ENCODE measurements around the gene MAML3.

The MAML3 gene

DNA sequence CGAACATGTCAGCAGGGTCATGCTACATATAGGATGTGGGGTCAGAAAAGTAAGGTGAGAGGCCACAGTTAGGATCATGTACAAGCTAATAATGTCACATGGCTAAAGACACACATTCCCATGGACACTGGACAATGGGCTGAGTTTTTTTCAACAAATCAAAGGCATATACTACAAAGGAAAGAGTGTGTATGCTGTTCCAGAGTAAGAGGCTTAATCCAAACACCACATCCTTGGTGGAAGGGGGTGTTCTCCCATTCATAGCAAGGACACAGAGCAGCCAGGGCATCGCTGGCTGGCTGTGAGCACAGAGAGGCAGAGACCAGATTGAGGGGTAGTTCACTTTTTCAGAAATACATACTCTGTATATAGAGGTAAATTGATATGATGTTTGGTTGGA, 356.7 kb downstream of the MAML3 start:
- no peak for DNase-seq

DNA sequence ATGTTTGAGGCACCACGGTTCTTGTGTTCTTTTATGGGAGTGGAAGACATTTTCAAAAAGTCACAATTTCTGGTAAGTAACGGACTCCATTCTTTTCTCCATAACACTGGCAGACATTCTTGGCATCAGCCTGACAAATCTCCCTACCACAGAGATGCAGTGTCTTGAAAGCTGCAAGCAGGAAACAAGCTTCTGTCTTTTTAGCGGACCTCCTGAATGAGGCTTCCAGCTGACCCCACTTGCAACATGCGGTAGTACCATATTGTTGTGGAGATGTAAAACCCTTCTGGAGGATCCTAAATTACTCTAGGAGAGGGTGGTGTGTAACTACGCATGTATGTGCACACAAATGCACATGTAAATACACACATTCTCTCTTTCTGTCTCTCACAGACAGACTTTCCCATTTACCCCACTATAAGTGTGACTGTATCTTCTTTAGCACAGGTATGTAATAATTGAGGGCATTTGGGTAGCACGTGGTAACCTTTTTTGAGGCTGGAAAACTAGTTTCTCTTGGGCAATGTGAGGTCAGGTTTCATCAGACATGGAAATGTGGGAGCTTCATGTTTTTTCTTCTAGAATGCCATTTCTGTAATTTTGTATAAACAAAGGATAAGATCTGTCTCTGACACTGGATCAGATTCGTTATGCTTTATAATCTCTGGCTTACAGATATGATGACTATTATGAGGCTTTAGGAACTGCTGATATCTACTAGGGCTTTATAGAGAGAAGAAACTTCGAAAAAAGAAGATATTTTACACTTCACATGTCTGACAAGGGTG, 358.3 kb downstream of the MAML3 start:
- DNase-seq, result no peak

DNA sequence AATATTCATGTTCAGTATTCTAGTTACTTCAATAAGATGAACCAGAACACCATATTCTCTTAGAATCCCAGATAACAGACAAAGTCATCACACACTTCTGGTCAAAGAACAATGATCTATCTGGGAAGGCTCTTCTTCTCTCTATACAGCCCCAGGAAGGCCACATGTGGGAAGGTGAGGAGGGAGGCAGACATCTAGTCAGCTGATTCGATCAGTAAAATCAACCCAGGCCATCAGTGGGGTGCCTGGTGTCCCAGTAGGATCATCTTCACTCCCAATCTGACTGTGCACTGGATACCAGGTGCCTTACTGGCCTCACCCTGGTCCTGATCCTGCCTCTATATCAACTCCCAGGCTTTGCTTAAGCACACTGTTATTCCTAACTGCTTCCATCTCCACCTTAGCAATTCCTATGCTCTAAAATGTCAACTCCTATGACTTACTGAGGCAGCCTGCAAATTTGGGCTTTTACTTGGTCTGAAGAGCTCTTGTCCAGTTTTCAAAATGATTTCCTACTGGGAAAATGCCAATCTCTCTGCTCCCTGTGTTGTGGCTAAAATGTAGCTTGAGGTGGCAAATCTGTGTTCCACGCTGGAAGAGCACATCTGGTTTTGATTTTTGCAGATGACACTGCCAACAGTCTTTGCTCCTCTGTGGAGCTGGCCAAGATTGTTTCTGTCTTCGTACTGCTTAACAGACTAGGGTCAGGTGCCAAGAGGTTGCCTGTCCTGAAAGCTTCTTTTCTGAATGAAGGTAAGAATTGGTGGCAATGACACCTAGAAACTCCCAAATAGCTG, 359.6 kb downstream of the MAML3 start:
- no peak for DNase-seq

DNA sequence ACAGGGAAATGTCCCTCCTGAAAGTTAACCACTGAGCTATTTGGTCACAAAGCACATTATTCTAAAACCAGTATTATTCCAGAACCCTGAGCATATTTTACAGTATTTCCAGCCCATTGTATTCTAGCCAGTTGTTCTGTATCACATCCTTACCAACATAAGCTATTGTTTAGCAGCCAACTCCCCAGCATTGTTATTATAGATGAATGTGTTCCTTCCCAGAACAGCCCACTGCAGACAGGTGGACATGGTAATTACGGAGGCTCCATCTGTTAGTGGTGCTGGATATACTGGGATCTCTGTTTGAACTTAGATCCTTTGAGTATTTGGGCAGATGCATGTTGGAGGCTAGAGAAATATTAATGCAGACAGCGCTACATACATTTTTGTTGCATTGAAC, 362.3 kb downstream of the MAML3 start:
- DNase-seq, result peak; percentile 47

DNA sequence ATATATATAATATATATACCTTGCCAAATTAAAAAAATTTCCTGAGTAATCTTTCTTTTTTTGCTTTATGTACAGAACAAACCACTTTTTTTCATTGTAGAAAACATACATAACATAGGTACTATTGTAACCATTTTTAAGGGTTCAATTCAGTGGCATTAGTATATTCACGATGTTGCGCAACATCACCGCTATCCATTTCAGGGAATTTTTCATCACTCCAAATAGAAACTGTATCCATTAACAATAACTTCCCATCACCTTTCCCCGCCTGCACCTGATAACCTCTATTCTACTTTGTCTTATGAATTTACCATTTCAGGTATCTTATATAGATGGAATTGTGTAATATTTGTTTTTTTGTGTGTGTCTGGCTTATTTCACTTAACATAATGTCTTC, 363.7 kb downstream of the MAML3 start:
- no peak for DNase-seq

DNA sequence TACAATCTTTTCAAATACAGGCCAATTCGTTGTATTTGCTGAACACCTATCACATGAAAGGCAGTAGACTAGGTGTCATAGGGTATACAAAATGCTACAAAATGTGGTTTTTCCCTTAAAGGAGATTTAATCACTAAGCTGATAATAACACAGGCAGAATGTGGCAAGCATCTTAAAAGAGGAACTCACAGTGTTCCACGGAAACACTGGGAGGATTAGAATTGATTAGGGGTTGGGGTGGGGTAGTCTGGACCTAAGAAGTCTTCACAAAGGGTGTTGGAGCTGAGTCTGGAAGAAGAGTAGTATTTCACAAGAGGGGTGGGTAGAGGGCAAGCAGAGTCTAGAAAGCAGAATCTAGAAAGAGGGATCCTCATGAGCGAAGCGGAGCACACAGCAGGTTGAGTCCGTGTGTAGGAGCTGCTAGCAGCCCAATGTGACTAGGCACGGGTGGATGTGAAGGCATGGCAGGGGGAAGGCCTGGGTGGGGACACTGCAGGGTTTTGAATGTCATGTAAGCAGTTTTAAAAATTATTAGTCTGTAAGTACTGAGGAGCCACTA, 364.8 kb downstream of the MAML3 start:
- DNase-seq, result no peak

DNA sequence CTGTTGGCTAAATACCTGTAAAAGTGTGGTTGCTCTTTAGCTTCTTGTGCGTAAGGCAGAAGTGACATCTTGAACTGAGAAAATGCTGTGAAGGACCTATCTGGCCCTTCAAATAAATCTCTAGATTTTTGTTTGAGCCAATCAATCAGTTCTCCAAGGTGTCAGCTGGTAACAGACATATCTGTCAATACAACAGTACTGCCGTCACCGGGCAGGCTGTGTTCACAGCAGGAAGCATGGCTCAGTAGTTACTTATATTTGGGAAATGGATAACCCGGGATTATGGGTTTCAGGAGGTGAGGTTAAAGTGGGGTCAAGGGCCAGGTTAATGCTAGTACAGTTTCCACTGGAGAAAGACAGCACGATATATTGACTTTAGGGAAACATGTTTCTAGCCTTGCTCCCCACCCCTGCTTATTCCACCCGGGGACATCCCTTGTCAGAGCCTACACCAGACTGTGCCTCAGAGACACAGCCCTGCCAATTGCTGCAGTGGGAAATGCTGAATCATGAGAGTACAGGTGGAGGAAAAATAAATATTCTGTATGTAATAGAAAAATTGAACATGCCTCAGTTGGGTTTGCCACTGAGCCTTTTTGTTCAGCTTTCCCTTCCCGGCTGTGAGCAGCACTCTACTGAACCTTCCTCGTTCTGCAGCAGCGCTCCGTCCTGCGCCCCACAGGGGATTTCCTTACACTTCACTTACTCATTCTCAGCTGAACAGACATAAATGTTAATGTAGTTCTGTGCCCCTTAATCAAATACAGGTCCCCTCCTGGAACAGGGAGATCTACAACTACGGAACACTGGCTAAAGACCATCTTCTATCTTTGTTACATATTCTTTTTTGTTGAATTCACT, 367.3 kb downstream of the MAML3 start:
- no peak for DNase-seq

DNA sequence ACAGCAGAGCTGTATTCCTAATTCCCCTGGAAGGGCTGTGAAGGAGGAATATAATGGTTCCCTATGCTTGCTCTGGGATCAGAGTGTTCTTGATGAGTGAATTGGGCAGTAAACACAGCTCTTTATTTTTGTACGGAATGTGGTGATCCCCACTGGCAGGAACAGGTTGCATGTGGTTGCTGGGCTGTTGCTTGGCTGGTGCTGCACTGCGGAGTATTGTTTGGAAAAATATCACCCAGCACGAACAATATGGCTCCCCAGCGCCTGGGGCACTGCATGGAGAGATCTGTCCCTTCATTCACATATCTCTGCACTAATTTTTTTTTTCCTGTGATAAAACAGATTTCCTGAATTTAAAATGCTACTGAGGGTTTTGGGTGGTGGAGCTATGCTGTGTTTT, 368.6 kb downstream of the MAML3 start:
- no peak for DNase-seq

DNA sequence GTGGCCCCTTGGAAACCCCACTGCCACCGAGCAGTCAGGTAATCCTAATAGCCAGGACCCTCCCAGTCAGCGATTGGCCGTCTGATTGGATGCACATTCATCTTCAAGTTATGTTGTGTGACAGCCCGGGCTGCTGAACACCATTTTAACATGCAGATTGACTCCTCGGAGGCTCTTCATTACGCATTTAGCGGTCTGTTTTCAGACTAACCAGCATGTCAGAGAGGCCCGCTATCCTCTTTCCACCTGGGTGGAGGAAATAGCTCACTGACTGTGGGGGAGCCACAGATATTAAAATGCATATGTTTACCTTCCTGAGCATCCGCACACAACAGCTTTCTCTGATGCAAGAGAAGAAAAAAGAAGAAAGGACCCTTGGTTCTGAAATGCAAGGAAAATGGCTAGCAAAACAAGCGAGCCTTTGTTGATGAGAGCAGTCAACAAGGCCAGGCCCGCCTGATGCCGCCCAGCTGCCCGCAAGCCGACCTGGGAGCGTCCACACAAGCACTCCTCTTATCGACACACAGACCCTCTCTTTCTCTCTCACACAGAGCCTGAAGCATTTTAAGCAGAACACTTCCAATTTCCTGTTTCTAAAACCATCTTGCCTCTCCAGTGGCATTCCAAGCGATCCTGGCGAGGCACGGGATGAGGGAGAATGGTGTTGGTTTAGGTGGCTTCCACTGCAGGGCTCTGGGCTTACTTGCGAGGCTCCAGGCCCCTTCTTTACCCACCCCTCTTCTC, 370.1 kb downstream of the MAML3 start:
- DNase-seq, result no peak

DNA sequence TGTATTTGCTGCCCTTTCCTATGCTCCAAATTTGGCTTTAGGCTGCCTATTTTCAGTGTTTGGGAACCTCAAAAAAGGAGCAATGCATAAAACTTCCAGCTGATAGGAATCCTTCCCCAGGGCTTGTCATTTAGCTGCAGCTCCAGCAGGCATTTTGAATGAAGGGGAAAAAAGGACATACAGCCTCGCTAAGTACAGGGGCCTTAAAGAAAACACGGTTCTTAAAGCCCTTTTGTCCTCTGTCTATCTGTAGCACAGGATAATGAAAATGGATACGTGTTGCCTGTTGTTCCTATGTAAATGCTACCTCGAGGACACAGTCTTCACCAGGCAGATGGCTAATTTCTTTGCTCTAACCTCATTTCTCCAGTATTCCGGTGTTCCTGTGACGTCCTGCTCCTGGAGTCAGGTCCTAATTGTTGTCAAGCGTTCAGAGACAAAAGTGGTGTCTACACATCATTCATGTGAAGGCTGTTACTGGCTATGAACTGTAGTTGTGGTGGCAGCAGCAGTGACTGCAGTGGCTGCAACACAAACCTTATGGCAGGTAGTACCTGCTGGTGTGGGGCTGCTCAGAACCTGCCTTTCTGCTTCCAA, 371.0 kb downstream of the MAML3 start:
- no peak for DNase-seq

DNA sequence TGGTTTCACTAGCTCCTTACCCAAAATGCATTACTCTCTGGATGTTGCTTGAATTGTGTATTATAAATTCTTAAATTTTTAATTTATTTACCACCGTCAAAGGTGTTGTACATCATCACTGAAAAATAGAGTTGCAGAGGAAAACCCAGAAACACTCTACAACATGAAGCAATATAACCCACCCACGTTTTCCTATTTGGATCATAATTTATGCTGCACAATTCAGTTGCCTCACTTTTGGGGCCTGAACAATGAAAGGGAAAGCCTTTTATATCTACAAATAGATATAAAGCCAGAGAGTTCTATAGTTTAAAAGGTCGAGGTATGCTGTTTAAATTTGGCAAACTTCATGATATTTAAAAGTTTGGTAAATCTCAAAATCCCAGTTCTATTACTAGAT, 372.9 kb downstream of the MAML3 start:
- no peak for DNase-seq

DNA sequence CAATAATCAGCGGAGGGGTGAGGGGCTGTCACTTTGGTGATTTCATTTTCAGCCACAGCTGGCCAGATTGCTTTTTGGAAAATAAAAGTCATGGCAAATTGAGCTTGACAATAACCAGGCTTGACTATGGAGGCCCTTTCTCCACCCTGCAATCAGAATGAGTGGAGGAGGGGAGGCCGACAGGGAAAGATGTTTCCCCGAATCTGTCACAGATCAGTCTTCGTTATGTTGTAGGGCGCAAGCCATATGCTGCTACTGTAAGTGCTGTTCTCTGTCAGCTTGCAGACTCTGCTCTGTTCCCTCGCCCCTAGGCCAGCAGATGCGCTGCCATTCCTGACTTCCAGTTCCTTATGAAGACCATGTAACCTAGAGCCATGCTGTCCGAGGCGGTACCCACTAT, 374.3 kb downstream of the MAML3 start:
- DNase-seq, result no peak

DNA sequence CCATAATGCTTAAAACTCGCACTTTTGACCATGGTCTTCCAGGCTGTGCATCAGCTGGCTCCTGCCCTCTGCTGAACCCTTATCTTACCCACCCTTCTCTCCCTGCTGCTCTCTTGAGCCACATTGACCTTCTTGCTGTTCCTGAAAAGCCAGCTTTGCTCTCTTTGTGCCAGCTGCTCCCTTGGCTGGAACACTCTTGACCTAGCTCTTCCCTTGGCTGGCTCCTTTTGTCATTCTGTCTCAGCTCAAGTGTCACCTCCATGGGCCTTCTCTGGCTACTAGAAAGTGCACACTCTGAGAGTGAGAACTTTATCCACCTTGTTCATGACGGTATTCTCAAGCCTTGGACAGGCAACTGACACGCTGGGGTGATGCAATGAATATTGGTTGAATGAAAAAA, 376.2 kb downstream of the MAML3 start:
- no peak for DNase-seq

DNA sequence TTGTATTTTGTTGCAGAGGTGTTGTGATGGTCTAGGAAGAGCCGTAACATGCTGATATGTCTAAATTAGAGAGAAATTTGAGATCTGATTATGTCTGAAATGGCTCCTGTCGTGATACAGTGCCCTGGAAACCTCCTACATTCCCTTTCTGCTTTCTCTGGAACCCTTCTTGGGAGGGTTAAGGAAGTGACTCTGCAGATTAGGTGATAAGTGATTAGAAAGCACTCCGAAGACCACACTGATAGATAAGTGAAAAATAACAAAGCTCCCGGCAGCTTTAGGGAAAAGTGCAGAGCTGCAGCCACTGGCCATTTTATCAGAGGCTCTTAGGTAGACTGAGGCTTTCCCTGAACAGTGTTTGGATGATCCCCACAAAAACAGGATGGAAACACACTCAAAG, 377.7 kb downstream of the MAML3 start:
- DNase-seq, result no peak

DNA sequence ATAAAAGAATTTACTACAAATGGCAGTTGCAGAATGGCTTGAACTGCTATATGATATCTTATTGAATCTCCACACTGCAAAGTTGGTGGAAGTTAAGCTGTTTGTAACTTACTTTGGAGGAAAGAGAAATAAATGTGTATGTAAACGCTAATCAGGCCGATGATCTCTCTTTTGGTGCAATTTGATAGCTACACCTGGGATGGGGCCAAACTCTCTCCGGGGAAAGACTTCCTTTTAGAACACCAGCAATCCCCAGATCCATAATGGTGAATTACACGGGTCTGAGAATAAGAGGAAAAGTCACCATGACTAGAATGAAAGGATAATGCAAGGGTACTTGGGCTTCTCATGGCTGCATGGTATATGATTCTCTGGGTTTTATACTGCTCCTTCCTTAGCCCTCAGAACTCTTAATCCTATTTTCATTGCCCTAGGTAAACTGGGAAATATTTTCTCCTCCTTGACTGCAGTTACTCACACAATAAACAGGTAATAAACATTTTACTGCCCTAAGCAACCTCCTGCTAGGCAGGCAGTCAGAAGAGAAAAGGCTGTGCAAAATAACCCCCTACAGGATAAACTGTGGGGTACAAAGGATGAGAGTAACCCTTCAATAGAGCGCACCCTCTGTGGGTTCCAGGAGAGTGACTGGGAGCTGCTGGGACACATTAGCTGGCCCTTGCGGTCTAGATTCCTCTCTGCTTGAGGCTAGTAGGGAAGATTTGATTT, 379.1 kb downstream of the MAML3 start:
- no peak for DNase-seq

DNA sequence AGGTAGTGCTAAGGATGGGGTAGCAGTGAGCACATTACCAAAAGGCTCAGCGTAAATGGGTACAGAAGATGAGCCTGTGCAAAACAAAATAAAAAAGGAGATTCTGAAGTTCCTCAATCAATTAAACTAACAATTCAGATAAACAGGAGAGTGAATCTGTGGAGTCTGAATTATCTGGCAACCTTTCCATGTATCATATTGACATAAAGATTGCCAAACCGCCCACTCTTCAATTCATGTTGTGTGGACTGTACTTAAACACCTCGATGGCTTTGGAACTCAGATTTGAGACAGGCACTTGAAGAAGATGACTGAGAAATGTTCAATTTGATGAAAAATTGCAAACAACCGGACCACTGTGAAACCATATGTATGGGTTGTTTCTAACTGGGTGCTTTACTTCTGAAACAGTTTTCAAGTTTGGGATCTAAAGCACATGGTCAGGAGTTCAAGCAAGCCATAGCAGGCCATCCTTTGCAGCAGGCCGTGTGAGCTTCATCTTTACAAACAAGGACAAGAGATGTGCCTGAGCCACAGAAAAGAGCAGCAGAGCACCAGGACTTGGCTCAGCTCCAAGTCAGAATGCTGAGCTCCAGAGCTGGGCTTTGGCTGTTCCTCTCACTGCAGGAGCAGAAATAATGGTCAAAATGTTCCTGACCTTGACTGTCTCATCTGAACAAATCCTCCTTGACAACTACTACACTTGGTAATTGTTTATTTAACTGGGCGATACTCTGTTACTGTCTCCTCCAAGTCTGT, 380.2 kb downstream of the MAML3 start:
- DNase-seq, result no peak

DNA sequence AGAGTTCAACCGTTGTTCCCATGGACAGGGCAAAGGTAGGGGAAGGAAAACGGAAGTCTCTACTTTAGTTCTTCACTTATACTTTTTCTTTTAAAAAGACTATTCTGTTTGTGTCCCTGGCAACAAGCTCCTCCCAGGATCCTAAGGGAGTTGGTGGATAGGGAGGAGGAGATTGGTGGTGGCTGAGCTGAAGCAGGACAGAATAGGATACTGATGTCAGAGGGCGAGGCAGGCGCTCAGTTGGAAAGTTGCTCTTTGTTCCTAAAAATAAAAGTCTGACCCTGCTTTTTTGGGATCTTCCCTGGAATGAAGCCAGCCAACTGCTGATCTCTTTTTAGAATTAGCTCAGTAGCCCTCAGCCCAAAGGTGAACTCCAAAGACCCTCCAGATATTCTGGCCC, 383.6 kb downstream of the MAML3 start:
- DNase-seq, result no peak

DNA sequence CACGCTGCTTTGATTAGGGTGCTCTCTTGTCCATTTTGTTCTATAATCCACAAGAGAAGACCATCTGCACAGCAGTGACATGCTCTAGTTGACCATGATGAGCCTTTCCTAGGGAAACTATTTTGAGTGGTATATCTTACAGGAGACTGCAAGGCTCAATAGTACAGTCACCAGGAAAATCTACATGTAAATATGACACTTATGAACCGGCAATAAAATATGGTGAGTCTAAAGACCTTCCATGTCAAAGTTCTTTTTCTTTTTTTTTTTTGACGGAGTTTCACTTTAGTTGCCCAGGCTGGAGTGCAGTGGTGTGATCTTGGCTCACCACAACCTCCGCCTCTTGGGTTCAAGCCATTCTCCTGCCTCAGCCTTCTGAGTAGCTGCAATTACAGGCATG, 384.6 kb downstream of the MAML3 start:
- DNase-seq, result no peak

DNA sequence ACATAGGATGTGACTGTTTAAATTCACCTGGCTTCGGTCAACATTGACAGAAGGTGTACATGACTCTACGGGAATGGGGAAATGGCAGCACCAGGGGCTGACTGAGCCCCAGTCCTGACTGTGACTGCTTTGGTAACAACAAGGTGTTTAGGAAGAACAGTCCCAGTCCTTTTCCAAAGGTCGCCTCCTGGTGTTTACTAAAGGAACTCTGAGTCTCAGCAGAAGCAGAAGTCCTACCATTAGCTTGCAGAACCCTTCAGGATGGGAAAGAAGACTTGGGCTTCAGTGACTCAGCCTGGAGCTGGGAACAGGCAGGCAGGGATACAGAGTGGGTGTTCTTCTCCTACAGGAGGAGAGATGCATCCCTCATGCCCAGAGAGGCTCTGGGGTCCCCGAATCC, 385.1 kb downstream of the MAML3 start:
- no peak for DNase-seq

DNA sequence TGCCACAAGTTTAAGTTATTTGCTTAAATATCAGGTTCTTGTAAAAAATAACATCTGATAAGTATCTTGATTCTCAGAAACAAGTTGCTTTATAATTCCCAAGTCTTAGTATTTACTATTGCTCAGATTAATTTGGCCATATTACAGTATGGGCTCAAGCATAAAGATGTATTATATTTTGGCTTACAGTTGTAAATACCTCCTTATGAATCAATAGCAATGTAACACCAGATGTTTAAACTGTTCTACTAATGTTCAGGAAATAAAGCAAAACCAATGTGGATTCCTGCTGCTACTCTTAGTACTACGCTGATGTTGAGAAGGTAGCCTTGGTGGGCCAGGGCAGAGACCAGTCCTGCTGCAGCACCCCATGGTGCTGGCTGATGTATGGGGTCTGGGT, 385.6 kb downstream of the MAML3 start:
- no peak for DNase-seq

DNA sequence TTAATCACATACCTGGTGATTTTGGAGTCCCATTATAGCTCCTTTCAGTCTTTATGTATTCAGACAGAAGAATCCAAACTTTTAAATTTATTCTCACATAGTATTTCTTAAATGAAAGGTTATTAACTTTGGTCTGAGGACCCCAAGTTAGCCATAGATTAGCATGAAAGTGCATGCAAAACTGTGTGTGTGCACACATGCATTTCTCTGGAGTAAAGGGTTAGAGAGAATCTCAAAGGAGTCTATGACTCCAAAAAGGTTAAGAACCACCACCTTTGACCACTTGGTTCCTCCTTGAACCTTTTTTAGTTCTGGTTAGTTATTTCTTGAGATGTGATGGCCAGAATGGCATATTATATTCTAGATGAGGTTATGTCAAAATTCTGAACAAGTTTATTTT, 386.4 kb downstream of the MAML3 start:
- no peak for DNase-seq

Measured in DMS 273 treated with DMSO at 0.1 percent for 48 hours (cell line).